Endodermal cell (in vitro differentiated cells): Measurements from ENCODE around the gene IKZF5. TPM values are rescaled to one million over a fixed set of nuclear protein-coding genes. Genes with fewer than 3 reads are reported as not detected.

Experiments used
- DNase-seq: peaks from one replicate; pipeline ENCODE4 v3.0.0-alpha.2; 2017
- H3K27ac ChIP-seq: 2 replicates; pipeline ENCODE4 v1.5.1; 2013; ENCODE audit warnings: mild to moderate bottlenecking, low read depth, low read length, moderate library complexity
- H3K27me3 ChIP-seq: 2 replicates; pipeline ENCODE4 v1.6.1; 2013; ENCODE audit warnings: mild to moderate bottlenecking, low read length, moderate library complexity; ENCODE audit not compliant: insufficient read depth, control insufficient read depth, poor library complexity, severe bottlenecking
- H3K36me3 ChIP-seq: 2 replicates; pipeline ENCODE4 v1.7.0; 2013; ENCODE audit warnings: mild to moderate bottlenecking, low read length, moderate library complexity; ENCODE audit not compliant: control insufficient read depth, insufficient read depth
- H3K4me1 ChIP-seq: one replicate; pipeline ENCODE4 v1.7.0; 2013; ENCODE audit warnings: low read length; ENCODE audit not compliant: control insufficient read depth, insufficient read depth
- H3K4me3 ChIP-seq: 2 replicates; pipeline ENCODE4 v1.5.1; 2013; ENCODE audit warnings: mild to moderate bottlenecking, low read length, moderate library complexity
- H3K9ac ChIP-seq: 2 replicates; pipeline ENCODE4 v1.6.1; 2013; ENCODE audit warnings: mild to moderate bottlenecking, low read length, moderate library complexity; ENCODE audit not compliant: poor library complexity, severe bottlenecking; ENCODE audit errors: extremely low read depth
- H3K9me3 ChIP-seq: 2 replicates; pipeline ENCODE4 v1.6.1; 2013; ENCODE audit warnings: mild to moderate bottlenecking, low read length, moderate library complexity; ENCODE audit not compliant: control insufficient read depth
- H3K27ac Mint-ChIP-seq: 2 replicates; pipeline ENCODE4 v1.8.0; 2020; ENCODE audit warnings: mixed read lengths
- H3K27me3 Mint-ChIP-seq: 2 replicates; pipeline ENCODE4 v1.8.0; 2021; ENCODE audit warnings: mild to moderate bottlenecking, mixed read lengths; ENCODE audit not compliant: insufficient read depth
- H3K36me3 Mint-ChIP-seq: 2 replicates; pipeline ENCODE4 v1.8.0; 2020; ENCODE audit warnings: low read depth, mixed read lengths
- H3K4me1 Mint-ChIP-seq: 2 replicates; pipeline ENCODE4 v1.8.0; 2020; ENCODE audit warnings: mixed read lengths
- H3K4me3 Mint-ChIP-seq: 2 replicates; pipeline ENCODE4 v1.8.0; 2020; ENCODE audit warnings: mild to moderate bottlenecking, moderate library complexity, mixed read lengths
- H3K9me3 Mint-ChIP-seq: 2 replicates; pipeline ENCODE4 v1.8.0; 2020; ENCODE audit warnings: mild to moderate bottlenecking, mixed read lengths
- CTCF ChIP-seq: fragments of 200-600 bp; sonication (generic); conservative IDR thresholded peaks from 2 replicates; pipeline ENCODE4 v1.5.0; 2021; ENCODE audit warnings: antibody characterized with exemption, mild to moderate bottlenecking
- WGBS, 2 experiments: methylation state at CpG; one replicate each; pipeline versions ENCODE4 v1.1.5 to v1.1.7; 2013; ENCODE audit warnings: missing lambda C conversion rate in 2 of 2, mixed read lengths in 1 of 2; ENCODE audit not compliant: insufficient coverage in 1 of 2, insufficient read length in 1 of 2; 5-methylcytosine and 5-hydroxymethylcytosine counted together
- total RNA-seq, 2 donors: library from RNA; stranded (reverse); fragmentation: NEBNext Ultra II Directional in 1 of 2; extraction: Animal tissue kit (Norgen Biotek cat#: 25700) in 1 of 2; gene quantifications; 2 replicates in 1 of 2; 3 replicates in 1 of 2; pipeline ENCODE4 v1.2.1, GENCODE V29; 2021

Gene IKZF5
- total RNA-seq, 2 donors from 2014 or later = 10.3 to 14.4 TPM

GRCh38 chr10:122998934-122999333, 9.7 kb downstream of the IKZF5 start:
- H3K4me1 ChIP-seq = peaks cover 6% of the 10 kb centered on the region
- no peak overlapping the region for H3K27ac ChIP-seq
- no peak overlapping the region for H3K4me3 ChIP-seq
- no peaks in the 10 kb centered on the region for H3K9me3 ChIP-seq
- no peak overlapping the region for H3K9ac ChIP-seq
- H3K4me1 Mint-ChIP-seq = peaks cover 23% of the 10 kb centered on the region
- H3K4me3 Mint-ChIP-seq = no peak overlapping the region
- DNase-seq = no peak
- H3K36me3 Mint-ChIP-seq = peaks cover 40% of the 10 kb centered on the region
- H3K27me3 Mint-ChIP-seq = no peaks in the 10 kb centered on the region
- H3K9me3 Mint-ChIP-seq = no peaks in the 10 kb centered on the region
- H3K36me3 ChIP-seq = peaks cover 23% of the 10 kb centered on the region
- no peak overlapping the region for H3K27ac Mint-ChIP-seq
- TF ChIP-seq CTCF = no peak
- WGBS, 2 experiments = 90 to 94% methylated on average over 2 to 3 of the region's 3 CpGs
- no peaks in the 10 kb centered on the region for H3K27me3 ChIP-seq

- H3K27me3 ChIP-seq = no peaks in the 10 kb centered on the region
- H3K4me3 ChIP-seq = no peak overlapping the region
- H3K9me3 ChIP-seq = no peaks in the 10 kb centered on the region
- no peaks in the 10 kb centered on the region for H3K27me3 Mint-ChIP-seq
- H3K9ac ChIP-seq = no peak overlapping the region
- H3K4me1 Mint-ChIP-seq = peaks cover 18% of the 10 kb centered on the region
- peaks cover 6% of the 10 kb centered on the region for H3K4me1 ChIP-seq
- TF ChIP-seq CTCF = no peak
- 91 to 92% methylated on average over 4 to 5 of the region's 6 CpGs for WGBS, 2 experiments
- H3K36me3 Mint-ChIP-seq = peaks cover 42% of the 10 kb centered on the region
- no peaks in the 10 kb centered on the region for H3K9me3 Mint-ChIP-seq
- H3K36me3 ChIP-seq = peaks cover 23% of the 10 kb centered on the region
- H3K27ac Mint-ChIP-seq = no peak overlapping the region
- H3K27ac ChIP-seq = no peak overlapping the region
- no peak overlapping the region for H3K4me3 Mint-ChIP-seq
- DNase-seq = no peak
These were observed 10.2 kb downstream of the IKZF5 start for GRCh38 chr10:122998360-122998917.

- no peaks in the 10 kb centered on the region for H3K9me3 Mint-ChIP-seq
- no peak for TF ChIP-seq CTCF
- Histone ChIP-seq H3K9ac (no peak overlapping the region), H3K4me1 (peaks cover 3% of the 10 kb centered on the region), H3K27ac (no peak overlapping the region), H3K4me3 (no peak overlapping the region), H3K9me3 (no peaks in the 10 kb centered on the region), H3K36me3 (peaks cover 28% of the 10 kb centered on the region), H3K27me3 (no peaks in the 10 kb centered on the region)
- no peak overlapping the region for H3K4me3 Mint-ChIP-seq
- DNase-seq = no peak
- no peaks in the 10 kb centered on the region for H3K27me3 Mint-ChIP-seq
- no peak overlapping the region for H3K27ac Mint-ChIP-seq
- peaks cover 16% of the 10 kb centered on the region for H3K4me1 Mint-ChIP-seq
- peaks cover 42% of the 10 kb centered on the region for H3K36me3 Mint-ChIP-seq
- 86 to 89% methylated on average over 2 to 3 of the region's 3 CpGs for WGBS, 2 experiments
These were observed 10.7 kb downstream of the IKZF5 start for GRCh38 chr10:122997864-122998263.
